HG03039 (cell line): ENCODE data around the gene JARID2.

ENCODE experiments used
- ATAC-seq: cut with Tn5 transposase; IDR thresholded peaks from one replicate; pipeline ENCODE4 v1.9.1; 2021; ENCODE audit warnings: mild to moderate bottlenecking, moderate library complexity; ENCODE audit not compliant: unreplicated experiment

Gene JARID2

DNA sequence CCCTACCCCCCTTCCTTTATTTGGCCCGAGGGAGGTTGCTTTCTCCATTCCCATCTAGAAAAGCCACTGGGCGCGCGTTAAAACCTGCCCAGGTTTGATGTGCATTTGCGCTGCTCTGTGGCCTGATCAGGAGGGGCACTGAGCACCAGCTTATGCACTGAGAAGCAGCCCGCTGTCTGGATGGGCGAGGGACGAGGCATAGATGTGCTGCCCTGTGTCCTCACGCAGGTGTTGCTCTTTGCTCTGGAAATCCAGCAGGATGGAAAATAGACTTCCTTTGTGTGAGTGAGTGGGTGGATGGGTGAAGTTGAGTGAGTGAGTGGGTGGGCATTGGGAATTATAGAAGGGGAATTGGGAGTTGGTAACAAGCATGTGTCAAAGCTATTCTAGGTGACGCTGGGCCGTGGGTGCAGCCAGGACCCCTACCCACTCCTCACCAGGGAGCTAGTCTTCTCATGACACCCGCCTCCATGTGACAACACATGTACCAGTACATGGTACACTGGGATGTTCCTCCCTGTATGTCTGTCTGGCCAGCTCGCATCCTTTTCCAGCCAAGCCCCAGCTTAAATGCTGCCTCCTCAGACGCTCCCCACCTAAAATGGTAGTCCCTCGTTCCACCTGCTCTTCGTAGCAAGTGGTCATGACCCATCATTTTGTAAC, 254.3 kb downstream of the JARID2 start:
- no peak for ATAC-seq

DNA sequence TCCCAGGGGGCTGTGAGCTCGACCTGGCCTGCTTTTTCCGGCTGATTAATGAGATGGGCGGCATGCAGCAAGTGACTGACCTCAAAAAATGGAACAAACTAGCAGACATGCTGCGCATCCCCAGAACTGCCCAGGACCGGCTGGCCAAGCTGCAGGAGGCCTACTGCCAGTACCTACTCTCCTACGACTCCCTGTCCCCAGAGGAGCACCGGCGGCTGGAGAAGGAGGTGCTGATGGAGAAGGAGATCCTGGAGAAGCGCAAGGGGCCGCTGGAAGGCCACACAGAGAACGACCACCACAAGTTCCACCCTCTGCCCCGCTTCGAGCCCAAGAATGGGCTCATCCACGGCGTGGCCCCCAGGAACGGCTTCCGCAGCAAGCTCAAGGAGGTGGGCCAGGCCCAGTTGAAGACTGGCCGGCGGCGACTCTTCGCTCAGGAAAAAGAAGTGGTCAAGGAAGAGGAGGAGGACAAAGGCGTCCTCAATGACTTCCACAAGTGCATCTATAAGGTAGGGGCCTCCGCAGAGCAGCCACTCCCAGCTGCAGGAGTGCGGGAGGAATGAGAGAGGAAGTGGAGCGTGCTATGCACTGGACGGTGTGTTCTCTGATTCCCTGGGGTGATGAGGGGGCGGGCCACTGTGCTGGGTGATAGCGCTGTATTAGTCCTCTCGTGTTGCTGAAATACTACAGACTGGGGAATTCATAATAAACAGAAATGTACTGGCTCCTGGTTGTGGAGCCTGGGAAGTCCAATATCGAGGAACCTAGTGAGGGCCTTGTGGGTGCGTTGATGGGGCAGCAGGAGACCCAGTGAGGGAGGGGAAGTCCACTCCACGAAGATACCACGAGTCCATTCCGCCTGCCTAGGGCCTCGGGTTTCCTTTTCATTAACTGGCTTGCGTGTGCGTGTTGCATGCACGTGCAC, 255.3 kb downstream of the JARID2 start:
- no peak for ATAC-seq

DNA sequence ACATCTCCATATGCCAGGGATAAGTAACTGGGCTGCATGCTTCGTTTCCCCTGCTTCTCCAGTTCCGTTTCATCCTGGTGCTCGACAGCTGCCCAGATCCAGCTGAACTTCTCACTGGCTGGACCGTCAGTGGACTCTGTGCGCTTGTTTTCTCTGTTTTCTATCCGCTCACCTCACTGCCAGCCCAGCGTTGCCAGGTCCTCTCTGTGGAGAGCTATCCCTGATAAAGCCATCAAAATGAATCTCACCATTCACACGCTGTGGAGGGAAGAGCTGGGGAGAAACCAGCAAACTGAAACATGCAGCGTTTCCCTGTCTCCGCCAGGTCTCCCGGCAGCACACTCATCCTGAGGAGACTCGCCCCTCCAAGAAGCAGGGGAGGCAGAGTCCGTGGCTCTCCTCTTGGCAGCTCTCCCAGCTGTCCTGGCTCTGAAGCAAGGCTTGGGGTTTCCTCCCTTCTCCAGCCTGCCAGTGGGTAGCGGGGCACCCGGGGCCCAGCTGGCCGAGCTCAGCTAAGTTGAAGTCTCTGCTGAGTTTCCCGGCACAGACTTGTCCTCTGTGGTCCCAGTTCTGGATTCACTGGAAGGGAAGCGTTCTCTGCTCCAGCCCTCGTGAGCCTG, 256.1 kb downstream of the JARID2 start:
- ATAC-seq = no peak

GRCh38 chr6:15502446-15503345, 256.8 kb downstream of the JARID2 start:
- ATAC-seq = no peak

- no peak for ATAC-seq
These were observed 257.4 kb downstream of the JARID2 start for GRCh38 chr6:15503346-15503680.

GRCh38 chr6:15504040-15504495, 258.2 kb downstream of the JARID2 start:
- ATAC-seq = no peak

DNA sequence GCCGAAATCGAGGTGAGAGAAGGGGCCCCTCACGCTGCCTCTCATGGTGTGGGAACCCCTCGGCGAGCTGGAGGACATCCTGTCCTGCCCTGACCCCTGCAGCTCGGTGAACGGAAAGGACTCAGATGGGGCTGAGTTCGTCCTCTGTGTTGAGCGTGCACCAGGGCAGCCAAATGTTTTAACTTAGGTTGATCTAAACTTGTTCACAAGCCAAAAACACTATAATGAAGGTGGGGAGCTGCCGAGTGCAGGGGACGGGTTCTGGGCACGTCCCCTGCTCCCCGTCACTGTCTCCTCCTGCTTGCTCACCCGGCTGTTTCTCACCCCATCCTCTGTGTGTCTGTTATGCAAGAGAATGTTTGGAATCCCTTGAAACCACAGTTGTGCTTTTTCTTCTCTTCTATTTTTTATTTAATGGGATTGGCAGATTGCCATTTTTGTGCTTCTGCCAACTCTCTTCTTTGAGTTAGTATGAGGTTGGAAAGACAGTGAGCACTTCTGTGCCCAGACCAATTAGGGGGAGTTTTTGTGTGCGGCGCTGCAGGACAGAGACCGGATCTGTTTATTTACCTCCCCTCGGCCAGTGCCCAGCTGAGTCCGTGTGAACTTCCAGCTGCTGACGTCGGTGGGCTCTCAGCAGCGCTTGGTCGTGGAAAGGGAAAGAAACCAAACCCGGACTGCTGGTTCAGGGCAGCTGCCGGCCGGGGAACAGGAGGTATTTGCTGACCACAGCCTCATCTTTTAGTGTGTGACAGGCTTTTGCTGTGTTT, 258.9 kb downstream of the JARID2 start:
- ATAC-seq = no peak

DNA sequence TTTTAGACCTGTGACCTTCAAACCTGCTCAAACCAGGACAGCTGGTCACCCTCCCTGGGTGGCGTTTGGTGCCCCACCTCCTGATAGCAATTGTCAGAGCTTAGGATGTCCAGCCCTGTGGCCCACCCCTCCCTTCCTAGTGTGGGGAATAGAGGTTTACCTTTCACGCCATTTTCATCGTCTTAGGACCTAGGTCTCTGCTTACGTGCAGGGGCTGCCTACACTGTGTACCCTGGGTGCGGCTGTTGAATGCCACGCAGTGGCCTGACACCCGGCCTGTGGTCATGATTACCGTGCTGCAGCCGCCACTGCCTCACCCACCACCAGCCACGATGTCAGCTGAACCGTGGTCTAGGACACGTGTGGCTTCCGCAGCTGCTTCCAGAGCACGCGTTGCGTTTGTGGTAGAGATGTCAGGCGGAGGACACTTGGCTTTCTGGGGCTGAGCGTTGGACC, 259.6 kb downstream of the JARID2 start:
- ATAC-seq = no peak

DNA sequence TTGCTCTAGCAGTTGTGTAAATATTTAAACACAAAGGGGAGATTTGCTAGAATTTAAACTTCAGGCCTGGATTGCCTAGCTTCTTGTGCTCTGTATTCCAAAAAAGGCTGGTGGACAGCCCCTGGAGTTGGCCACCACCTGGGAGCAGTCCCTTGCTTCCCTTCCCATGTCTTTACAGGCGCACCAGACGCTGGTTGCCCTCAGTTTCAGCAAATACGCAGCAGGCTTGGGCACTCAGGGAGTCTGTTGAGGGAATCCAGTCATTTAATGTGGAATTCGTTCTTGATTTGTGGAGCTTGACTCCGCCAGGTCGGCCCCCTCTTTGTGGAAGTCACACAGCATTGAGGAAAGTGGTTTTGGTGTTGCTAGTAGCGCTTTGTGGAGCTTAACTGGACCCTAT, 260.2 kb downstream of the JARID2 start:
- no peak for ATAC-seq

DNA sequence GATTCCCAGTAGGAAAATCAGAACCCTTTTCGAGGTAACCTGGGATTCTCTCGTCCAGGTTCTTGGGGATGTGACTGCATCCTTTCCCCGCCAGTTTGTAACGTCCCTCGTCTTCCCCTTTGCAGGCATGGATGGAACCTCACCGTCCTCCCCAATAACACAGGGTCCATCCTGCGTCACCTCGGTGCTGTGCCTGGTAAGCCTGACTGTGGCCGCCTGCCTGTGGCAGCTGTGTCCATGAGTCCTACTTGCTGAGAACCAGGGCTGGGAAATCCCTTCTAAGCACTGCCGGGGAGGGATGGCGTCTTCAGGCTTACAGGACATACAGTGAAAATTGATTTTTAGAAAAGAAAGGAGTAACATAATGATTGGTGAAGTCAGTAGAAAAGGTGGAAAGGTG, 261.4 kb downstream of the JARID2 start:
- ATAC-seq = no peak

- ATAC-seq = no peak
These were observed 261.9 kb downstream of the JARID2 start for GRCh38 chr6:15507746-15508145.

- ATAC-seq = no peak
These were observed 262.6 kb downstream of the JARID2 start for GRCh38 chr6:15508441-15508871.

- no peak for ATAC-seq
These were observed 263.1 kb downstream of the JARID2 start for GRCh38 chr6:15508931-15509330.

DNA sequence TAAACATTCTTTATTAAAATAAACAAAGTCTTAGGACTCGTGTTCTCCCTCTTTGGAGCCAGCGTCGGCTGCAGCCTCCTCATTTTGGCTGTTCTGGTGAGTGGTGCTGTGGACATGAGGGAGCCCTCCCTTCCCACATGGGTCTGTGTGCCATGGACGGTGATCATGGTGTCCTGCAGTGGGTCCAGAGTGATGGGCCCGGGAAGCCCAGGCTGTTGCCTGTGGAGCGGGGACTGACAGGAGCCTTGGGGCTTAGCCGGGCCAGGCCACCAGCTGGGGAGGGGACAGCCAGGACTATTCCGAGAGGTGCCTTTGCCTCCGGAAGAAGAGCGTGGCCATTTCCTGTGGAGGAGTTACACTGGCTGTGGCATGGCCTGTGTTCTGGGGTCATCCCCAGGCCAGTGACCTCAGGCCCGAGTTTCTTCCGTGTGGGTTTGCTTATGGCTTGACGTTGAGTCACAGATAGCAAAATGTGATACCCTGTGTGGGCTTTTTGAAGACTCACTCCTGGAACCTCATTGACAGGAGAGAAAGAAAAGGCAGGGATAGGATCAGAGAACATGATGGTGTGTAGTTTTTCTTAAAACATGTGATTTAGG, 263.6 kb downstream of the JARID2 start:
- ATAC-seq = no peak

GRCh38 chr6:15510121-15510520, 264.3 kb downstream of the JARID2 start:
- ATAC-seq = no peak

DNA sequence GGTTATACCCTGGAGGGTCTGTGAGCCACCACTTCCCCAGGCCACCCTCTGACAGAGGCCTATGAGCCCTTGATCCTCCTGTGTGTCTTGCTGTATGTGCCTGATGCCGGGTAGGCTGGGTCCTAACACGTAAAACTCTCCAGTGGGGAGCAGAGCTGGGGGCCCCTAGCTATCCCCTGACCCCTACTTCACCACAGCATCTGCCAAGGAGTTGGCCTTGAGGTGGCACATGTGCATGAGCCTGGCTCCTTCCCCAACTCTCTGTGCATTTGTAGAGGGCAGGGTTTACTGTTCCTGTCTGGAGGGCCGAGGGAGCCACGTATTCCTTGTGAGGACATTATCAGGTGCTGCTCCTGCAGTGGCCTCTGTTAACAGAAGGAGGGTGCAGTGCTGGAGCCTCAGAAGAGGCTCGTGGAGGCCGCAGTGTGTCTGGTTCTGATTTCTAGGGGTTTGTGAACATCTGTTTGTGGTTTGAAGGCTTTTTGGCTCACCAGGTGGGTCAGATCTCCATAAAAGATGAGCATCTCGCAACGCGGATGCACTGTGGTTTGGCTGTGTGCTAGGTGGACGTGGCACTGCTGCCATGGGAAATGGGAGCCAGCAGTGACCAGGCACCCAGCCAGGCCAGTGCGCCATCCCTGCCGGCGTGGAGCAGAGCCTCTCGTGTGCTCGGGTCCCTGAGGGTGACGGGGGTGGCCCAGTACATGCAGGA, 264.8 kb downstream of the JARID2 start:
- ATAC-seq = no peak

DNA sequence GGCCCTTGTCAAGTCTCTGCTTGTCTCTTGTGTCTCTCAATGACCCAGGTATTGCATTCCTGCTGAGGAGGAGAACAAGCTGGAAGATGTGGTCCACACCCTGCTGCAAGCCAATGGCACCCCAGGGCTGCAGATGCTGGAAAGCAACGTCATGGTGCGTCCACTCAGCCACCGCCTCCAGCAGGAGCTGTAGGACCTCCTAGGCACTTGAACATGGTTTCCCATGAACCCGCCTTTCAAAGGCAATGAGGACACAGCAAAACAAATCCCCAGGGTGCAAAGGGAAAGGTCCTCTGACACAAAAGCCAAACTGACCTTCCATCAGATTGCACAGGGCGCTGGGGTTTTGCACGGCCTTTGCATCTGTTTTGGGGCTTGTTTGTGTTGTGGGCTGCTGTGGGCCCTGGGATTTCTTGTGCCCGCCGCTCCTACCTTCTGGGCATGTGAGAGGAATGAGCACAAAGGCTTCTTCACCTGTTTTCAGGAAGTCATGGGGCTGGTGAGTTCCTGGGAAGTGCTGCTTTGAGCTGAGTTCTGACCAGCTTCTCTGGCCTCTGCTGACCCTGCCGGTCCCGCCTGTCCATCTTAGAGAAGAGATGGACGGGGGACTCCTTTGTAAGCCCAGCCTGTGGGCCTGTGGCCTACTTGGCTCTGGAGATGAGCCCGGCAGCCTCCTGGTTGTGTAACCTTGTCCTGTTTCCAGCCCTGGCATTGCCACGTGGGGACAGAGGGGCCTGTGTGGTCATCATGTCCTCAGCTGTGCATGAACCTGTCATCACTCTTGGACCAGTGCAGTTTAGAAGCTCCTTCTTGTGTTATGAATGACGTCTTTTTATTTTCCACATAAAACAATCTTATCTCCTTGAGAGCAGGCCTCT, 265.6 kb downstream of the JARID2 start:
- no peak for ATAC-seq

- ATAC-seq = no peak
These were observed 266.3 kb downstream of the JARID2 start for GRCh38 chr6:15512126-15512525.
